Measurements from ENCODE around the gene CAB39L.

The CAB39L gene

DNA sequence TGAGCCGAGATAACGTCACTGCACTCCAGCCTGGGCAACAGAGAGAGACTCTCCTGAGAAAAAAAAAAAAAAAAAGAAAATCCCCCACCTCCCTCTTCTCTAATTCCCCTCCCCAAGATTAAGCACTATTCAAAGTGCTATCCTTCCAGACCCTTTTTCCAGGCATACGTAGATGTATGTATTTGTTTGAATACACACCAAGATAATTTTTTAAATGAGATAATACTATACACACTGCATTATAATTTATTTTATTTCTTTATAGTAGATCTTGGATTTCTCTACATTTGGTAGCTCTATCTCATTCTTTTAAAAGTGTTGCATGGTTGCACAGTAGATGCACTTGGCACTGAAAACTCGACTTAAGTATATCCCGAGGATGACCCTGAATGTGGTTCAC, 32.5 kb downstream of the CAB39L start:
- Histone ChIP-seq H3K9me3 (ENCODE audit: control insufficient read depth, insufficient read depth, low read length) (no peaks in the 10 kb centered on the region), H3K4me3 (ENCODE audit: low read depth, low read length) (no peak overlapping the region), H3K9ac (ENCODE audit: low read depth, low read length) (no peak overlapping the region), H3K27me3 (ENCODE audit: control insufficient read depth, insufficient read depth, low read length) (peaks cover 40% of the 10 kb centered on the region), H3K36me3 (ENCODE audit: control insufficient read depth, insufficient read depth, low read length) (no peaks in the 10 kb centered on the region), H3K4me1 (ENCODE audit: control insufficient read depth, insufficient read depth, low read length) (peaks cover 4% of the 10 kb centered on the region)

GRCh38 chr13:49410477-49410876, 33.4 kb downstream of the CAB39L start:
- H3K36me3 ChIP-seq (ENCODE audit: control insufficient read depth, insufficient read depth, low read length), result no peaks in the 10 kb centered on the region
- H3K27me3 ChIP-seq (ENCODE audit: control insufficient read depth, insufficient read depth, low read length), result peaks cover 40% of the 10 kb centered on the region
- no peak overlapping the region for H3K9ac ChIP-seq (ENCODE audit: low read depth, low read length)
- H3K4me3 ChIP-seq (ENCODE audit: low read depth, low read length), result no peak overlapping the region
- H3K9me3 ChIP-seq (ENCODE audit: control insufficient read depth, insufficient read depth, low read length), result no peaks in the 10 kb centered on the region
- peaks cover 4% of the 10 kb centered on the region for H3K4me1 ChIP-seq (ENCODE audit: control insufficient read depth, insufficient read depth, low read length)

DNA sequence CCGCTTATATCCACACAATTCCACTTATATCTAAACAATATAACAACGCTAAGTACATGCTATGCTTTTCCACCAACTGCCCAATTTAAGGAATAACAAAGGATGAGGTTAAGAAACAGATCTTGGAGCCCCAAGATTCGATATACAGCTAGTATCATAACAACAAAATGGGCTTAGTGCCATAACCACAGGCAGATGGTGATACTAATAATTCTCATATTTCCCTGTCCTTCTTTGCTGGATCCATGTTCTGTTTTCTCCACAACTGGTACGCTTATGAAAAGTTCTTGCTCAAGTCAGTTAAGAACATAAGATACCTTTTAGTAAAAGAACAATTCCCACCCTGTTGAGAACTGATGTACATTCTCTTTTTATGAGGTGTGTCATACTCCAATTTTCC, 33.9 kb downstream of the CAB39L start:
- no peaks in the 10 kb centered on the region for H3K36me3 ChIP-seq (ENCODE audit: control insufficient read depth, insufficient read depth, low read length)
- H3K9ac ChIP-seq (ENCODE audit: low read depth, low read length), result no peak overlapping the region
- no peaks in the 10 kb centered on the region for H3K9me3 ChIP-seq (ENCODE audit: control insufficient read depth, insufficient read depth, low read length)
- no peak overlapping the region for H3K4me3 ChIP-seq (ENCODE audit: low read depth, low read length)
- H3K27me3 ChIP-seq (ENCODE audit: control insufficient read depth, insufficient read depth, low read length), result peaks cover 40% of the 10 kb centered on the region
- peaks cover 4% of the 10 kb centered on the region for H3K4me1 ChIP-seq (ENCODE audit: control insufficient read depth, insufficient read depth, low read length)

DNA sequence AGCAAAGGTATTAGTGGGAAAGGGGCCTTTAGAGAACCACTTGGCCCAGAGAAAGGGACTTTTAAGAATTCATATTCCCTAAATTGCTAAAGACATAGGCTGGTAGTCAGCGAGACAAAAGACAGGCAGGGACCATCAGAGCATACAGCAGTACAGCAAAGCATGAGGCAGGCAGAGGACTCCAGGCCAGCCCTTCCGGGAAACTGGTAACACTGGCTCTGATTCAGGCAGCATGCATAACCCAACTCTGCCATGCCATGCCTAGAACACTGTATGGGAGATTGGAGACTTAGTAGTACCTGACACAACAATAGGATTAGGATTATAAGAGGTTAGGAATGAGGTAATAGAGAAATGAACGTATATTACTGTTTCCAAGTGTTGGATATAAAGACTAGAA, 34.9 kb downstream of the CAB39L start:
- H3K36me3 ChIP-seq (ENCODE audit: control insufficient read depth, insufficient read depth, low read length), result no peaks in the 10 kb centered on the region
- H3K9ac ChIP-seq (ENCODE audit: low read depth, low read length), result no peak overlapping the region
- H3K4me1 ChIP-seq (ENCODE audit: control insufficient read depth, insufficient read depth, low read length), result no peaks in the 10 kb centered on the region
- peaks cover 40% of the 10 kb centered on the region for H3K27me3 ChIP-seq (ENCODE audit: control insufficient read depth, insufficient read depth, low read length)
- H3K9me3 ChIP-seq (ENCODE audit: control insufficient read depth, insufficient read depth, low read length), result no peaks in the 10 kb centered on the region
- no peak overlapping the region for H3K4me3 ChIP-seq (ENCODE audit: low read depth, low read length)

DNA sequence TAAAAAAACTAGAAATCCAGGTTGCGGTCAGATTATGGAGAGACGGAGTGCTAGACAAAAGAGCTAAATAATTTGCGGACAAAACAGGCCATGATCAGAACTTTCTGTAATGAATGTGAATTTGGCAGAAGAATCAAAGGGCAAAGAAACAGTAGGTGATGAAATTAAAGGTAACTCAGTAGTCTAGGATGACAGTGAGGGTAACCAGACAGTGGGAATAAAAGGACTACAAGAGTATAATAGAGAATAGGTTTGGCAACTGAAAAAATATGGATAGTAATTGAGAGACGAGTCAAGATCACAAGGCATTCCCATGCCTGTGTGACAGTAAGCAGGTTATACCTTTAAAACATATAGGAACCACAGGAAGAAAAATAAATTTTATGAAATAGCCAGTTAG, 35.9 kb downstream of the CAB39L start:
- Histone ChIP-seq H3K4me3 (ENCODE audit: low read depth, low read length) (no peak overlapping the region), H3K9ac (ENCODE audit: low read depth, low read length) (no peak overlapping the region), H3K36me3 (ENCODE audit: control insufficient read depth, insufficient read depth, low read length) (no peaks in the 10 kb centered on the region), H3K4me1 (ENCODE audit: control insufficient read depth, insufficient read depth, low read length) (no peaks in the 10 kb centered on the region), H3K9me3 (ENCODE audit: control insufficient read depth, insufficient read depth, low read length) (no peaks in the 10 kb centered on the region), H3K27me3 (ENCODE audit: control insufficient read depth, insufficient read depth, low read length) (peaks cover 31% of the 10 kb centered on the region)

GRCh38 chr13:49407068-49407467, 36.8 kb downstream of the CAB39L start:
- Histone ChIP-seq H3K9me3 (ENCODE audit: control insufficient read depth, insufficient read depth, low read length) (no peaks in the 10 kb centered on the region), H3K4me3 (ENCODE audit: low read depth, low read length) (no peak overlapping the region), H3K36me3 (ENCODE audit: control insufficient read depth, insufficient read depth, low read length) (no peaks in the 10 kb centered on the region), H3K27me3 (ENCODE audit: control insufficient read depth, insufficient read depth, low read length) (peaks cover 22% of the 10 kb centered on the region), H3K9ac (ENCODE audit: low read depth, low read length) (no peak overlapping the region), H3K4me1 (ENCODE audit: control insufficient read depth, insufficient read depth, low read length) (no peaks in the 10 kb centered on the region)

GRCh38 chr13:49404703-49405020, 39.2 kb downstream of the CAB39L start:
- Histone ChIP-seq H3K9me3 (ENCODE audit: control insufficient read depth, insufficient read depth, low read length) (no peaks in the 10 kb centered on the region), H3K27me3 (ENCODE audit: control insufficient read depth, insufficient read depth, low read length) (peaks cover 8% of the 10 kb centered on the region), H3K36me3 (ENCODE audit: control insufficient read depth, insufficient read depth, low read length) (no peaks in the 10 kb centered on the region), H3K9ac (ENCODE audit: low read depth, low read length) (no peak overlapping the region), H3K4me1 (ENCODE audit: control insufficient read depth, insufficient read depth, low read length) (peaks cover 5% of the 10 kb centered on the region), H3K4me3 (ENCODE audit: low read depth, low read length) (no peak overlapping the region)

DNA sequence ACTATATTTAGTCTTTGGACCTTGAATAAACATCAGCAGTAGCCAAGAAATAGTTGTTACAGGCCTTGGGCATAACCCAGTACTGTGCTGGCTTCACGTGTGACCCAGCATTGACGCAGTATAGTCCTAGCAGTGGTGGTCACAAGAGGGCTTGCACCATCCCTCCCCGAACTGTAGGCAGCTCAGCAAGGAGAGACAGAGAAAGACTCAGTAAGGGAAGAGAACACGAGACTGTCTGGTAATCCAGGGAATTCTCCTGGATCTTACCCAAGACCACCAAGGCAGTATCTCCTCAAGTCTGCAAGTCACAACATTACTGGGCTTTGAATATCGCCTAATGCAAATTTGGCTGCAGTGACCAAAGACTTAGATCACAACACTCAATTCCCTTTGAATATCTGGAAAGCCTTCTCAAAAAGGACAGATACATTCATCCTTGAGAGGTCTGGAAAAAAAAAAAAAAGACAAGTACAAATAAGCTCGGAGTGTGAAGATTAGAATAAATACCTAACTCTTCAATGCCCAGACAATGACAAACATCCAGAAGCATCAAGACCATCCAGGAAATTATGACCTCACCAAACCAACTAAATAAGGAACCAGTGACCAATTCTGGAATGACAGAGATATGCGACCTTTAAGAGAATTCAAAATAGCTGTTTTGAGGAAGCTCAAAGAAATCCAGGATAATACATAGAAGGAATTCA, 39.7 kb downstream of the CAB39L start:
- H3K9me3 ChIP-seq (ENCODE audit: control insufficient read depth, insufficient read depth, low read length), result no peaks in the 10 kb centered on the region

DNA sequence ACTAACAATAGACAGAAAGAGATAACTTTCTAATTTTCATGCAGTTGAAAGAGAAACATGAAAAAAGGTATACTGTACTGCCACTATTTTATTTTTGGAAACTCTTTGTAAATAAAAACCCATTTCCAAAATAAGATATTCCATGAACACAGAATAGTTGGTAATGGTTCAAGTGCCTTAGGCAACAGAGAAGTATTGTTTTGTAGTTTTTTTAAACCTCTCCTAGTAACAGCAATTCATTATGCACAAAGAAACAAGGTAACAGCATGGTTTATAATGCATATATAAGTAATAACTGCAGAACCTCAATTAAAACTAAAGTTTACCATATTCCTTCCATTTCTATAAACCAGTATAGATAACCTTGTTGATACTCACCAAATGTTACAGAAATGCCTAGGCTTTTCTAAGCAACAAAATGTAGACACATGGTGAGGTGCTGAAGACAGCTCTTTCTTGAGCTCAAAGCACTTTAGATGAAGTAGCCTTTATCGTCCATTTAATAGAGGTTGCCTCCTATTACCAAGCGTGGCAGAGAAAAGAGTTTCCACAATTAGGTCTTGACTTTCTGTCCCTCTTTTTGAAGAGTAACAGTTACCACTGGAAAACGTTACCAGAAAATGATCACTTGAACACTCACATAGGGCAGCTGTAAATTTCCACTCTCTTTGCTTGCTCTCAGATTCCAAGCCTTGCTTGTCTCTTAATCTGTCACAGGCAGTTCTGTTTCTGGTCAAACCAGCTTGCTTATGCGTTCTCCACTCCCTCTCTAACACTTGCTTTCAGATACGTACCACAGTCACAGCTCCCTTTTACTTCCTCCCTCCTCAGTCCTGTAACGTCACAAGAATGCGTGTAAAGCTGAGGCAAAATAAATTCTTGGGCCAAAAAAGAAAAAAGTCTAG, 42.9 kb downstream of the CAB39L start:
- no peaks in the 10 kb centered on the region for H3K36me3 ChIP-seq (ENCODE audit: control insufficient read depth, insufficient read depth, low read length)

More for the DNA sequence above, 39.7 kb downstream of the CAB39L start:
- Histone ChIP-seq H3K36me3 (ENCODE audit: control insufficient read depth, insufficient read depth, low read length) (no peaks in the 10 kb centered on the region), H3K9ac (ENCODE audit: low read depth, low read length) (no peak overlapping the region), H3K27me3 (ENCODE audit: control insufficient read depth, insufficient read depth, low read length) (peaks cover 4% of the 10 kb centered on the region), H3K4me1 (ENCODE audit: control insufficient read depth, insufficient read depth, low read length) (peaks cover 5% of the 10 kb centered on the region), H3K4me3 (ENCODE audit: low read depth, low read length) (no peak overlapping the region)

DNA sequence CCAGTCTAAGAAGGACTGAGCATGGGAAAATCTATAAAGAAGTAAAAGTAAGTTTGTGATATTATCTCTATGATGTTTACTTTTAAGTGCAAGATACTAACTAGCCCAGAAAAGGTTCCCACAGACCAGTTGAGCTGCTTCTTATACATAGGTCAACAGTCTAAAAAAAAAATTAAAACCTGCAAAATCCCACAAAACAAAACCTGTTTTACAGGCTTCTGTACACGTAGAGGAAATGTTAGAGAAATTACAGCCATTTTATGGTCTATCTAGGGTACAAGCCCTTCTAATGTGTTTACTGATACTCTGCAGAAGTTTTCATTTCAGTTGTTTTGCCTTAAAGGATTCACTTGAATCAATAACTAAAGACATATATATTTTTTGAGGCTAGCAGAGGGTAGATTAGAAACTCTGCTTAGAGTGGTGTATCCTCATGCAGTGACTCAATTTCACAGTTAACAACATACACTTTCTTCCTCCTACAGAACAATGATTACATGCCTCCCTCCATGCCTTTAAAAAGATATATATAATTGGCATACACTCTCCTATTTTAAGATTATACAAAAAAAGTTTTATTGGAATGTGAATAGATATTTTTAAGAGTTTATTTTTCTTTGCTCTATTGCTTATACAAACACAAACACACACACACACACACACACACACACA, 43.9 kb downstream of the CAB39L start:
- Histone ChIP-seq H3K36me3 (ENCODE audit: control insufficient read depth, insufficient read depth, low read length) (no peaks in the 10 kb centered on the region), H3K4me1 (ENCODE audit: control insufficient read depth, insufficient read depth, low read length) (peaks cover 5% of the 10 kb centered on the region), H3K27me3 (ENCODE audit: control insufficient read depth, insufficient read depth, low read length) (no peaks in the 10 kb centered on the region), H3K9ac (ENCODE audit: low read depth, low read length) (no peak overlapping the region), H3K4me3 (ENCODE audit: low read depth, low read length) (no peak overlapping the region), H3K9me3 (ENCODE audit: control insufficient read depth, insufficient read depth, low read length) (no peaks in the 10 kb centered on the region)

More for the DNA sequence above, 42.9 kb downstream of the CAB39L start:
- Histone ChIP-seq H3K27me3 (ENCODE audit: control insufficient read depth, insufficient read depth, low read length) (no peaks in the 10 kb centered on the region), H3K9me3 (ENCODE audit: control insufficient read depth, insufficient read depth, low read length) (no peaks in the 10 kb centered on the region), H3K4me3 (ENCODE audit: low read depth, low read length) (no peak overlapping the region), H3K4me1 (ENCODE audit: control insufficient read depth, insufficient read depth, low read length) (peaks cover 5% of the 10 kb centered on the region), H3K9ac (ENCODE audit: low read depth, low read length) (no peak overlapping the region)

DNA sequence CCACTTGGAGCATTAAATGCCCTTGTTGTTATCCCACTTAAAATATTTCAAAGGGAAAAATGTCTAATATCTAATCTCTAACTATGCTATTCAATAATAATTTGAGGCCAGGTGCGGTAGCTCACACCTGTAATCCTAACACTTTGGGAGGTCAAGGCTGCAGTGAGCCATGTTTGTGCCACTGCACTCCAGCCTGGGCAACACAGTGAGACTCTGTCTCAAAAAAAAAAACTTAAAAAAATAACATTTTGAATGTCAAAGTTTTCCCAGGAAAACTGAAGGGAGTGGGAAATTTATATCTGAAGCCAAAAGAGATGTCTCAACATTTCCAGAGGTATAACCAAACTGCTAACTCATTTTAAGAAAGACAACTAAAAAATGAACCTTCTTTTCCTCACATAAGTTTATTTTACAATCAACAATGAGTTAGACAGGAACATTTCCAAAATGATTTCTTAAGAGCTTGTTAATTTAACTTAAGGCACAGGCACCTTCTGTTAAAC, 47.9 kb downstream of the CAB39L start:
- no peak overlapping the region for H3K4me3 ChIP-seq (ENCODE audit: low read depth, low read length)
- no peaks in the 10 kb centered on the region for H3K27me3 ChIP-seq (ENCODE audit: control insufficient read depth, insufficient read depth, low read length)
- H3K36me3 ChIP-seq (ENCODE audit: control insufficient read depth, insufficient read depth, low read length), result no peaks in the 10 kb centered on the region
- H3K9ac ChIP-seq (ENCODE audit: low read depth, low read length), result no peak overlapping the region
- H3K4me1 ChIP-seq (ENCODE audit: control insufficient read depth, insufficient read depth, low read length), result no peaks in the 10 kb centered on the region
- H3K9me3 ChIP-seq (ENCODE audit: control insufficient read depth, insufficient read depth, low read length), result no peaks in the 10 kb centered on the region

Measured in iPS-15b (cell line).